Transverse colon (tissue), 4 donors: ENCODE measurements around the gene PIGC.

Source experiments
- CTCF ChIP-seq, 5 experiments: fragments of 200-600 bp in 3 of 5; fragments of 450-650 bp in 2 of 5; sonication (generic) in 3 of 5; IDR thresholded peaks; 1 replicate in 2 of 5; 2 replicates in 3 of 5; pipeline ENCODE4 v1.5.1; 2016 to 2017; ENCODE audit warnings: antibody characterized with exemption in 5 of 5, inconsistent platforms in 3 of 5, mild to moderate bottlenecking in 2 of 5, moderate library complexity in 1 of 5
- POLR2A ChIP-seq: fragments of 450-650 bp; IDR thresholded peaks from one replicate; pipeline ENCODE4 v1.6.1; 2016; ENCODE audit warnings: antibody characterized with exemption, mild to moderate bottlenecking, moderate library complexity
- POLR2AphosphoS5 ChIP-seq, 3 donors: sonication (generic); formaldehyde crosslinking; IDR thresholded peaks; one replicate each; pipeline ENCODE4 v1.6.1; 2016; ENCODE audit warnings: antibody characterized with exemption in 3 of 3

GRCh38 chr1:172469717-172470116 is 25.8 kb upstream of the PIGC start:
- TF ChIP-seq CTCF (IDR thresholded peaks at IDR 0.05): no peak
- TF ChIP-seq POLR2A: no peak
- no peak for TF ChIP-seq POLR2AphosphoS5 (IDR thresholded peaks at IDR 0.05)
